Stimulated activated CD8-positive, alpha-beta memory T cell treated with anti-CD3 and anti-CD28 coated beads, Interleukin-12 subunit alpha, Interleukin-12 subunit beta, amount 100 ng/mL, for 24 hours (primary cell): ENCODE data around the gene C2CD4A.

Source experiments
- DNase-seq: peaks from one replicate; pipeline ENCODE4 v3.0.0-alpha.2; 2020; ENCODE audit errors: extremely low read depth

The C2CD4A gene

DNA sequence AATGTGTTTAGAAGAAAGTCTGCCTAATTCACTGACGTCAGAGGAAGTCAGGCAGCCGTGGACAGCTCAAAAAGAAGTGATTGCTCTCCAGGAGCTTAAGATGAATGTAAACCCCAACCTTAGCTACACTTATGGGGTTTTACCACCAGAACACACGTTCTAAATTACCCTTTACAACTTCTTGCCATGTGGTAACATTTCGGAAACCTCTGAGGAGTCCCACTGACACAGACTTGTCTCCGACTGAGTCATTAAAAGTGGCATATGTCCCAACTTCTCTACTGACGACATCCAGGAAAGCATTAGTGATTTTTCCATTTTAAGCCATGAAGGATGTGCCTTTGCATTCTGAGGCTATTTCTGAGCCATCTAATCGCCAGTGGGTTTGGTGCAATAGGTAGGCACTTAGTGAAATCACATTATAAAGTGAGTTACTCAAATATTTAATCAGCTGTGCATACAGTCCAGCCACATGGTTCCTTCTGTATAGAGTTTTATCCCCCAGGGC lies 32.4 kb downstream of the C2CD4A start:
- DNase-seq, result no peak

DNA sequence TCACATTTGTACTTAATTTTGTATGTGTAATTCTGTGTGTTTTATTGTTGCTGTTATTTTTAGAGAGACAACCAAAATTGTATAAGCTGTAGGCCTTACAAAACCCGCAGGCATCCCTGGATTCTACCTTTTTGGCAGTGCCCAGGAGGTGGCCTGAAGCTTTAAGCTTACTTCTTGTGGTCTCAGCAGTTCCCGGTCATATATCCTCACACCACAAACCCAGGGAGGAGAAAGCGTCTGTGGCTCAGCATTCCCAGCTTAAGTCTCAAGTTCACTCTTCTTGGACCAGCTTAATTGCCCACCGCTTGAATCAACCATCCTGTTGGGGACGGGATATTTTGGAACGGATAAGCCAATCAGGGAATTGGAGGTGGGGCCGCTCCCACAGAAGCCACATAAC lies 36.7 kb downstream of the C2CD4A start:
- DNase-seq, result no peak

DNA sequence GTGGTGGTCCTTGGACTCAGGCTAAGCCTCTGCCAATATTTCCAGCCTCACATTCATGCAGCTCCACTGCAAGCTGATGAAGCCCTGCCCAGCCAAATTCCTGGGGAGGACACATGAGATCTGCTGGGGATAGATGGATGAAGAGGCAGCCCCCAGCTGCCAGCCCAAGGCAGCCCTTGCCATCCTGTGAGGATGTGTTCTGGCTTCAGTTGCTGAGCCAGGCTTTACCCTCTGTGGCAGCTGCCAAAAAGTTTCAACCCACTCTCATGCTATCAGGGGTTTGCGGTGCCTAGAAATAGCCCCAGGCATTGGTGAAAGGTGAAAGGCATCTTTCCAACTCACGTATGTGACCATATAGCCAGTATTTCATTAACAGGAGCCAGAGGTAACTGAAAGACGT lies 37.6 kb downstream of the C2CD4A start:
- no peak for DNase-seq

DNA sequence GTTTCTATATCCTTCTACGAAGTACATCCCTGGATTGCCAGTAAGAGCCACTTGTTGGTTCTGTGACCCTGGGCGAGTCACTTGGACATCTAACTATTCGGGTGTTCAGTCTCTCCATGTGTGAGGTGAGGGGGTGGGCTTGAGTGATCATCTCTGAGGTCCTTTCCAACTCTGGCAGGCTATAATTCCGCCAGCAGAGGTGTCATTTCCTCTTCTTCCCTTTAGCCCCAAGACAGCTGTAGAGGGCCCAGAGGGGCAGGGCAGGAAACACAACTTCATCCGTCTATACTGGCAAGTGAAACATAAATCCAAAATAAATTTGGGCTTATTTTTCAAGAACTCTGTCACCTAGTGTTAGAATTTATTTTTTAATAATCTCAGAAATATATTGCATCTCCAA lies 38.1 kb downstream of the C2CD4A start:
- no peak for DNase-seq

DNA sequence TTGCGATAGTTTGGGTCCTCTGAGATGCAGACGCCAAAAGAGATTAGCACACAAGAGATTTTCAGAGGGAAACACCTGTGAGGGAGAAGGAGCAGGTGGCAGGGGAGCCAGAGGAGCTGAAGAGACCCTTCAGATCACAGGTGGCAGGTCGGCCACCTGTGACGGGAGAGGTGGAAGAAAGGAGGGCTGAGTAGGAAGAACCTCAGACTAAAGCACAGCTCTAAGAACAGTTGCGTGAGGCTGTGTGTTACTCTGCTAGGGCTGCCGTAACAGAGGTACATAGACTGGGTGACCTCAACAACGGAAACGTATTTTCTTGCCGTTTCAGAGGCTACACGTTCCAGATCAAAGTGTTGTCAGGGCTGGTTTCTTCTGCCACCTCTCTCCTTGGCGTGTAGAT lies 38.5 kb downstream of the C2CD4A start:
- DNase-seq, result no peak

DNA sequence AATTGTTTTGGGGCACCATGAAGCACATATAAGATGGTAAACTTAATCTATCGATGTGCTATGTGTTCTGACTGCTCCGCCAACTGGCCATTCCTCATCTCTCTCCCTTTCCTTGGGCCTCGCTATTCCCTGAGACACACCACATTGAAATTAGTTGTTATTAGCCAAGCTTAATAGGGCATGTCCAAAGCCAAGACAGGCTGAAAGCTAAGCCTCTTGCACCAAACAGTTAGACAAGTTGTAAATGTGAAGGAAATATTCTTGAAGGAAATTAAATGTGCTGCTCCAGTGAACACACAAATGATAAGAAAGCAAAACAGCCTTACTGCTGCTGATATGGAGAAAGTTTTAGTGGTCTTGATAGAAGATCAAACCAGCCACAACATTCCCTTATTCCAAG lies 39.3 kb downstream of the C2CD4A start:
- no peak for DNase-seq

DNA sequence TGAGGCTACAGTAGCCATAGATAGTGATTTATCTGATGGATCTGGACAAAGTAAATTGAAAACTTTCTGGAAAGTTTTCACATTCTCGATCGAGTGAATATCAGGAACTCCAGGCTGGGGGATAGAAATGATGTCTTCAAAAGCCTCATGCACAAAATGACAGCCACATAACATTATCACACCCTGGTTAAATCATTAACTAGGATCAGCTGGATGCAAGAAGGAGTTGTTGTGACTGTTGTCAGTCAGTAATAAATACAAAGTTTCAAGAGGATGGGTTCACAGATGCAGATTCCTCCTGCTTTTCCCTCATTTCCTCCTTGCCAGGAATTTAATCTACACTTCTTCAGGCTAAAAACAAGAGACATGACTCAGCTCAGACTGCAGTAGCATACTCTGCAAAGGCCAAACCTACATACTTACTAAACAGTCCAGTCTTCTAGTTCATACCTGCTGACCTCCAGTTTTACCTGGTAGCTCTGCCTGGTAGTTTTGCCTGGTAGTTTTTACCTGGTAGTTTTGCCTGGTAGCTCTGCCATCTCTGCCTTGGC lies 40.9 kb downstream of the C2CD4A start:
- no peak for DNase-seq

DNA sequence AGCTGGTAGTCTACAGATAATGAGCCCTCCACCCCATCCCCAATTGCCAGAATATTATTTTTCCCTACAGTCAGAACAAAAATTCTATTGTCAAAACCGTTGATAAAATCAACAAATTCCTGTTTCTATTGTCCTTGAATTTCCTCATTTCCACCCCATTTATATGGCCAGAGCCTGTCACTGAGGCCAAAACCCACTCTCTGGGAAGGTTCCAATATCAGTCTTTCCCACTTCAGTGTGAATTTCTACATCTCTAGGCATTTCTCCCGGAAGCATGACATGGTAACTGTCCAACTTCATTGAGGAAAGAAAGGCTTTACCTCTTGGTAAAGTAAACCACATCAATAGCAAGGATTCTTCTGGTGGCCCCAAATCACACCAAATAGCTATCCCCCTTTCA lies 41.6 kb downstream of the C2CD4A start:
- DNase-seq, result no peak

DNA sequence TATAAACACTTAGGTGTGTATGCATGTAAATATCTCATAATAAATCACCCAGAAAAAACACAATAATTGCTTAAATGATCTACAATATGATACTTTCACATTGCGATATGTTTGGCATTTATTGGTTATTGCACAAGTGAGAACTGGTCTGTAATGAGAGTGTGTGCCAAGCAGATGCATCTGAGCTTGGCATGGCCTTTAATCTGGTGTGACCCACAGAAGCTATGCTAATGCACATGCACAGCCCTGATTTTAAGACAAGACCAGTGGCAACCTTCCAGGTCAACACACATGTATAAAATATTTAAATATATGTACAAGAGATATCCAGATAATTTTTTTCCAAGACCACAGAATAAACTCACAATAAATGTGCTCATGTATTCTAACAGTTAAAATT lies 42.7 kb downstream of the C2CD4A start:
- no peak for DNase-seq

DNA sequence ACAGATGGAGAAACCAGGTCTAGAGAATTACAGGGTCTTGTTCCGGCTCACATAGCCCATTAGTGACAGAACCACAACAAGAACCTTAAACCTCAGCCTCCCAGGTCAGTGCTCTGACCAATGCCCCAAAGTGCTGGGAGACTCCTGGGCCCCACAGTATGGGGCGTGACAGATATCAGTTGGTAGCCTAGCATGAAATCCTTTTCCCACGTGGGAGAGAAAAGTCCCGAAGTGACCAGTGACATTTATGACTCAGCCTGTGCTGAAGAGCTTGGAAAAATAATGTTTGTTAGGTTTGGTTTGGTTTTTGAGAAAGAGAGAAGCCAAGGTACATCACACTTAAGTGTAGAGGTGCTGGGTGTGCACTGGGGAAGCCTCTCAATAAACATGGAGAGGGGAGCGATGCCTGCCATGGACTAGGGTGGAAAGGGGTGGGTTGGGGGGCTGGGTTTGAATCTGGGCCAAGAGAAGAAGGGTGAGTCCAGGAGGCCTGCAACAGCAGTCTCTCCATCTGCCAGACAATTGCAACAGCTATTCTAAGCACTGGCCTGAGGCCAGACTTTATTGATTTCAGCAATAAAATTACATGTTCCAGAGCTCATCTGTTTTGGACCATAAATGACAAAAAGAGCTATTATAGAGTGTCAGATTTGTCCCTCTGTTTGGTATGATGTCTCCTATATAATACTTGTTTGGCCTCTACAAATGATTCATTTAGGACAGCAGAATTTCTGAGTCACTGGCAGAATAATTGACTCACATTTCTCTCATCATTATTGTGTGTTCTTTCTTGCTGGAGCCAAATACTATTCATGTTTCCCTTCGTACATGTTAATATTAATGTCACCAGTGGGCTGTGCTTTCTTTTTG lies 43.4 kb downstream of the C2CD4A start:
- DNase-seq, result no peak

DNA sequence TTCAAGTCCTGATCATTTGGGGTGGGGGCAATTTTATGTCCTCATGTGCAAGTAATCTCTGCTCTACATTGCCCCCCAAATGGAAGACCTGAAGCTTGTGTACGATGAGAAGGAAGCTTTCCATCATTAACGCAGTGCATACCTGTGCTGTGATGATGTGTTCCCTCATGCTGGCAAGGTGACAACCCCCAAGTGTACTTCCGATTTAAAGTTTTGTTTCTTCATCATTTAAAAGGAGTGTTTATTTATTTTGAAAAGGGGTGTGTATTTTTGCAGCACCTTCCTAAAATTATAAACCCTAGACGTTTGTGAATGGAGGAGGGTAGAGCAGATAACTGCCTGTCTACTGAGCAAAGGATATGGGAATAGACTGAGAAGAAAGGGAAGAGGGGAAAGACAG lies 45.3 kb downstream of the C2CD4A start:
- DNase-seq, result no peak

DNA sequence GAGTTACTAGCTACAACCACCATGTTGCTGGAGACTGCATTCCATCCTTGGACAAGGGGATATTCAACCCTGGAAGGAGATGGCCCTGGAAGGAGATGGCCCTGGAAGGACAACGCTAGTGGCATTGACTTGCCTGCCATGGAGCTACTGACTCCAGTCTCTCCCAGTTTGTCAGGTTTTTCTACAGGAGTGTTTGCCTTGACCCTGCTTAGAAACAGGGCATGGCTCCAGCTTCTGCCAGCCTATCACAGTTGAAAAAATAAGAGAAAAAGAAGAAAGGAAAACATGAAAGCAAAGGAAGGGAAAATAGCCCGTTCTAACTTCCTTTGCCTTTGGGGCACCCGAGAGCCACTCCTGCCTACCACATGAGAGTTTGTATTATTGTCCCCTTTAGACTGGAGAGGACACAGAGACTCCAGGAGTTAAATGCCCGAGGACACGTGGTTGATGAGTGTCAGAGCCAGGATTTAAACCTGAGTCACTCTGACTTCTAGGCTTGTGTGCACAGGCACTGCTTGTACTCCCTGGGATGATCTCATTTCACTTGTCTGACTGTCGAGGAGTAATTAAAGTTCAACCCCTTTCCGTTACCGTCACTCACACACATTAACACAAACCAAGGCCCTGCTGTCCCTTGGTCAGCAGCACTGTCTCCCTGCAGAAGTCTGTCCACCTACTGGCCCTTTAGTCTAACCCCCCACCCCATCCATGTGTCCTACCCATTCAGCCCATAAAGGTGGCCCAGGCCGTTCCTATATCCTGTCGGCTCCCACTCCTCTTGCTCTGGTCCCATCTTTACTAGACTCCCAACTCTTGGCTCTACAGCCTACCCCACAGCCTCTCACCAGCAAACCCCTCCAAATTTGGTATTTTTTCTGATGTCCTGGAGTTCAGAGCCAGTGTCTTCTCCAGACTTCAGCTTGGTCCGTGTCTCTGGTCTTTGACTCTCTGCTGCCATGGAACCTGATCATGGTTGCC lies 46.1 kb downstream of the C2CD4A start:
- no peak for DNase-seq

DNA sequence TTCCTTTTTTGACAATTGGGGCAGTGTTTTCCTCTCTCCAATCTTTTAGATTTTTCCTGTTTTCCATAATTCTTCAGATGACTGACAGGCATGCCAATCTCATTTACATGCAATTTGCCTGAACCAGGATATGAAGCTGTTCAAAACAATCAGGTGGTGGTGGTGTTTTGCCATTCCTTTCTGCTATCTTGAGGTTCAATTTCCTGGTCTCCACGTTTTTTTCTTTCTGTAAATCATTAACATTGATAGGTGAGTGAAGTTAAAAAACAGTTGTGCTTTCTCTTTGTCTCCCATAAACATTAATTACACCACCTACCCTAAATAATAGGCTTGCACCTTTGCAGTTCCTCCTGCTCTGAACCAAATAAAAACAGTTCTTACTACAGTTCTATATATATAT lies 49.1 kb downstream of the C2CD4A start:
- no peak for DNase-seq

DNA sequence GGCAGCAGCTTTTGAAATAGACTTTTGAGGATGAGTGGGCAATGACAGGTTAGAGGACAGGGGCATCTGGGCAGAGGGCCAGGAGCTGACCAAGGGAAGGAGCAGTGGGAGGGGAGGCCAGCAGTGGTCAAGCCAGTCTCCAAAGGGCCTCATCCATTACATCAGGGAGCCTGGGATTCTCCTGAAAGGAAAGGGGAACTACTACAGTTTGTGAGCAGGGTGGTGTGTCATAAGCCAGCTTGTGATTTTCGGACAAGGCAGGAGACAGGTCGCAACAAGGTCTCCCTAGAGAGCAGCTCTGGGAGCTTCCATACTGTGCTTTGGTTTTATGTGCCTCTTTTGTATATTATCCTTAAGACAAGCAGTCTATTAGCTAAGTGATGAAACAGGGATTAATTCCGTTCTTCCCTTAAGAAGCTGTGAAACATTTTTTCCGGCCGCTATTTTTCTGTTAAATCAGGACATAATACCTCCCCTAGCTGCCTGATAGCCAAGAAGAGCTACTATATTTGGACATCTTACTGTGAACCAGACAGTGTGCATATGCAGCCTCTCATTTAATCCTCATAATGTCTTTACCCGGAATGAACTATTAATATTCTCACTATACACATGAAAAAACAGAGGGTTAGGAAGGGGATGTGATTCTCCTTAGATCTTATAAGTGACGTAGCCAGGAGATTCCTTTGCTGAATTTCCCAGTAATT lies 51.9 kb downstream of the C2CD4A start:
- no peak for DNase-seq

DNA sequence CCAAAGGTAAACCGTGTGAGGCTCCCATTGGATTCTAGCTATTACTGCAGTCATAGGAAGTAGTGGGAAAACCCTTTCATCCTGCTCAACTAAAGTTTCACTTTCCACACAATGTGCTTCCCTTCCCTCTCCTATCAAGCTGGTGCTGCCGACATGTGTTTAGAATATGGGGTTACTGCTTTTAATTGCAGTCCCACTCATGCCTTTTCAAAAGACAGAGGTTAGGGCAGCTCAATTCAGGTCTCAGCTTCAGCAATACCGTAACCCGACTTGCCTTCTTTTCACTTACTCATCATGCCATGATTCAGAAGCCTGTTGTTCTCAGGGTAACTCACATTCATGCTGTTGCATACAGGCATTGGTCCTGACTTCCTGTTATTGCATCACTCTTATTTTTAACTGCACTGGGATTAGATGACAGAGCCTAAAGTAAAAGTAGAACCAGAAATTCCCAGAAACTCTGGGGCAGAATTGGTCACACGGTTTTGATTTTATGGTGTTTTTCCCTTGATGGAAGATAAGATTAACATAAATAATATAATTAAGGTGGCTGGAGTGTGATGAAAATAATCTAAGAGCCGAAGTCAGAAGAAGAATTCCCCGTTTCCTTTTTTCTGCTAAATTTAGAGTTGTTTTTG lies 52.6 kb downstream of the C2CD4A start:
- DNase-seq, result no peak

DNA sequence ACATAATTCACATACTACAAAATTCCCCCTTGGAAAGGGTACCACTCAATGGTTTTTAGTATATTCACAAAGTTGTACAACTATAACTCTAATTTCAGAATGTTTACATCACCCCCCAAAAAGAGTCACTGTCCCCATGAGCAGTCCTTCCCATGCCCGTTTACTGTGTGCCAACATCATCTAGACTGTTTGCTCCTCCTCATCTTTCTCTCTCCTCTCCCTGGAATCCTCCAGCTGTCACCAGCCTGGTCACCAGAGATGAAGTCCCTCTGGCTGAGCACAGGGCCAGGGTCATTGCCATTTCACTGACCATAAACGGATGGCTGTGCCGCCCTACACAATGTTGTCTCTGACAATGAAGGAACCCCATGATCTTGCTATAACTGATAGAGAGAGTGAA lies 53.1 kb downstream of the C2CD4A start:
- no peak for DNase-seq
